HT-29 (cell line): ENCODE results near the gene COL23A1. TPM values are rescaled to one million over a fixed set of nuclear protein-coding genes. Genes with fewer than 3 reads are reported as not detected.

Experiments used
- DNase-seq: peaks from one replicate; pipeline ENCODE4 v3.0.0-alpha.2; 2015; ENCODE audit warnings: low spot score
- total RNA-seq: library from RNA; depleted of rRNA; stranded (reverse); fragments of >200 nt; shearing (Covaris generic); gene quantifications from 2 replicates; pipeline ENCODE4 v1.2.3, GENCODE V29; 2014

Gene COL23A1
- total RNA-seq, 1 experiment from 2014 or later, result not detected

DNA sequence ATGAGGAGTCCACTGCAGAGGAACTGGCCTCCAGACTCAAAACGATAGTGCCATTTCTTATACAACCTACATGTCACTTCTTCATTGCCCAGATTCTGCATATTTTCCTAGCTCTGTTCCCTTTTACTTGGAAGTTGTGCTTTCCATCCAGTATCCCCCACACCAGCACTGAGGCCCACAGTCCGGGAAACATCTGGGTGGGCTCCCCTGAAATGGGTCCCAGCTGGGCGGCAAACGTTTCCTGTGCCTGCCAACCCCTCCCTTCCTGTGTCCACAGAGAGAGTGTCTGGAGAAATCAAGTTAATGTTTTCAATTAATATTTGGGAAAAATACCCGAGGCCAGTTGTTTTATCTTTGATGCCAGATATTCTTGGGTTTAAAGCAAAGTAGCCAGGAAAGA, 111.8 kb downstream of the COL23A1 start:
- no peak for DNase-seq

DNA sequence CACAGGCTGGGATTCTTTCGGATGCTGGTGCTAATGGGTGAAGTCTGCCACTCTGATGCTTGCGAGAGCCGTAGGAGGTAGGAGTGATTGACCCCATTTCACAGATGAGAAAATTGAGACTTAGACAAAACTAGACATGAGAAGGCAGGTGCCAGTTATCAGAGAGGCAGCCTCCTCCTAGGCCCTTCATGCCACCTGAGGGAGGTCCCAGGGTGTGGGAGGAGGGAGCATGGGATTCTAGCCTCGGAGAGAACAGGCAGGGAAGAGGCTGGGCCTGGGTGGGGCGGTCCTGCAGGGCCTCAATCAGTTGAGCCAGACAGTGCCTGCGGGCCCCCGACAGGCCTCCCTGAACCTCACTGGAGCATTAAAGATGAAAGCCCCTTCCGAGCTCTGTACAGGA, 112.4 kb downstream of the COL23A1 start:
- DNase-seq, result no peak

- no peak for DNase-seq
These were observed 113.0 kb downstream of the COL23A1 start for GRCh38 chr5:178476972-178477754.

DNA sequence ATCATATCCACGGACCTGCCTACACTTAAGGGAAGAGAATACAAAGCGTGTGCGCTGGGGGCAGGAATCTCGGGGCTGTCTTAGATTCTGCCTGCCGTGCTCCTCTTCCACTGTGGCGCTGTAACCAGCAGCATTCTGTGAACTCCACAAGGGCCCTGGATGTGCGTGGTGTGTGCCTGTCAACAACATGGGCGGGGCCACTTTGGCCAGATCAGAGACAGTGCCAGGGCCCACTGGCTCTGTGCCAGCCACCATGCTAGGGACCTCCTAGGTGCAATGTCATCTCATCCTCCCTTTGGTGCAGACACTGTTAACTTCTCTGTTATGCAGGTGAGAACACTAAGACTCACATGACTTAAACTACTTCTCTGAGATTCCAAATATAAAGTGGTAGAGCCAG, 113.7 kb downstream of the COL23A1 start:
- no peak for DNase-seq

- DNase-seq, result no peak
These were observed 114.8 kb downstream of the COL23A1 start for GRCh38 chr5:178475422-178475821.

- DNase-seq, result no peak
These were observed 115.5 kb downstream of the COL23A1 start for GRCh38 chr5:178474562-178475184.

DNA sequence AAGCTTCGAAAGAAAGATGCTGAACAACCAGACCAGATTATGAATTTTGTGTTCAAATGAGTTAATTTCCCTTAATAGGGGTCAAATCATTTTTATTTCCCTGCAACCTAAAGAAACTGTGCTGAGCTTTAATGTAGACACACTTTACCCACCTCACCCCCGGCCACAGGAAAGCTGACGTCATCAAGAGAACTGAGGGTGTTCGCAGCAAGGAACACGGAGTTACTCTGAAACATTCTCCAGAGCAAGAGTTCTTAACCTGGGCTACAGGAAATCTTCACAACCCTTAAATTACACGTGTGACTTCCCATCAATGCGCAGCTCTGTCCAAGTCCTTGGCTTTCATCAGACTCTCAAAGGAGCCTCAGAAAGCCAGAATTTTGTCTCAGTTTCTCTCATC, 116.3 kb downstream of the COL23A1 start:
- no peak for DNase-seq

DNA sequence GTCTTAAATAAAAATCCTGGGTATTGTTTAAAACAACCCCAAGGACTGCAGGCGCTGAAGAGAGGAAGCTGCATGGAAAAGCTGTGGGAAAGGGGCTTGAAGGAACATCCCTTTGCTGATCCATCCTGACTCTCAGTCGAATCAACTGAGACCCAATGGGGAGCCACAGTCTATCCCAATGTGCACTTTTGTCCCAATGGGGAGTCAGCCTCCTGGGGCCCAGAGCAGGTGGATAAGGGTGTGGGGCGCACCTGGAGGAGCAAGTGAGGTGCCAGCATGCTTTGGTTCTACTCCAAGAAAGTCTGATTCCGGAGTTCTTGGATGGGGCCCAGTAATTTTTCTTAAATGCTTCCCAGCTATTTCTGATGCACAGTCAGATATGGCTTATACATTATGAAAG, 118.1 kb downstream of the COL23A1 start:
- DNase-seq, result no peak

GRCh38 chr5:178471711-178472110, 118.5 kb downstream of the COL23A1 start:
- no peak for DNase-seq

DNA sequence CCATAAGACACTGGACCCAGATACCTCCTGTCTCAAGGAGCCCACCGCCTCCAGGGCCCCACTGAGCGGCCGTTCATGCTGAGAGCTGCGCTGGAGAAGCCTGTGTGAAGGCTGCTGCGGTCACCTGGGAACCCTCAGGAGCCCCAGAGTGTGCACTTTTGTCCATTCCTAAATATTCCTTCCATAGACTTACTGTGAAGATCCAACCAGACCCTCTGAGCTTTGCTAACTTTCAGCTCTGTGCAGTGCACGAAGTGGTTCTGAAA, 119.5 kb downstream of the COL23A1 start:
- no peak for DNase-seq

DNA sequence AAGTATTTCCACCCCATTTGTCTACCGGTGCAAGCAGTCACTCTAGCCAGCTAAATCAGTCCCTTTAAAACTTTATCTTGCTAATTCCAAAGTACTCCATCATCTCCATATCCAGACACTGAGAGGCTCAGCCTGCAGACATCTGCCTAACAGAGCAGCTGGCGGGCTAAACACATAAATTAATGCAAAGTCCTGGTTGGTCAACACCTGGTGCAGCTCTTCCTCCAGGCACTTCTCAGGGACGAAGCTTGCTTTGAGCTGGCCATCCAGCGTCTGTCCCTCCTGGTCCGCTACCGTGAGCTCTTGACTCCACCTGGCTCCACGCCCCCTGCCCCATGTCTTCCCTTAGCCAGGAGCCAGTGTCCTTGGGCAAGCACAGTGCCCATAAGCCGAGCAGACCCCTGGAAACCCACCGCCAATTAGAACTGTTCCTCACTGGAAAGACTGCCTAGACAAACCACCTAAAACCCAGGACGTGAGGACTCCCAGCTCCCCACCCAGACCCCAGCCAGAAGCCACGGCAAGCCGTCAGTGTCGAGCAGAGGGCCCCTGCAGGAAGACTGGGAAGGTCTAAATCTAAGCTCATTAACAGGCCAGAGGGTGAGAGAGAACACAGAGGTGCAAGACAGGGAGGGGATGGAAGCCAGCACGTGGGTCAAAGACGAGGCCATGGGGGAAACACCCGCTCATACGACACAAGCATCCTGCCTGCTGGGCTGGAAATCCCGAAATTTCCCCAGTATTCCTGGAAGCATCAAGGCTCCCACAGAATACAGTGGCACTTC, 120.0 kb downstream of the COL23A1 start:
- no peak for DNase-seq

DNA sequence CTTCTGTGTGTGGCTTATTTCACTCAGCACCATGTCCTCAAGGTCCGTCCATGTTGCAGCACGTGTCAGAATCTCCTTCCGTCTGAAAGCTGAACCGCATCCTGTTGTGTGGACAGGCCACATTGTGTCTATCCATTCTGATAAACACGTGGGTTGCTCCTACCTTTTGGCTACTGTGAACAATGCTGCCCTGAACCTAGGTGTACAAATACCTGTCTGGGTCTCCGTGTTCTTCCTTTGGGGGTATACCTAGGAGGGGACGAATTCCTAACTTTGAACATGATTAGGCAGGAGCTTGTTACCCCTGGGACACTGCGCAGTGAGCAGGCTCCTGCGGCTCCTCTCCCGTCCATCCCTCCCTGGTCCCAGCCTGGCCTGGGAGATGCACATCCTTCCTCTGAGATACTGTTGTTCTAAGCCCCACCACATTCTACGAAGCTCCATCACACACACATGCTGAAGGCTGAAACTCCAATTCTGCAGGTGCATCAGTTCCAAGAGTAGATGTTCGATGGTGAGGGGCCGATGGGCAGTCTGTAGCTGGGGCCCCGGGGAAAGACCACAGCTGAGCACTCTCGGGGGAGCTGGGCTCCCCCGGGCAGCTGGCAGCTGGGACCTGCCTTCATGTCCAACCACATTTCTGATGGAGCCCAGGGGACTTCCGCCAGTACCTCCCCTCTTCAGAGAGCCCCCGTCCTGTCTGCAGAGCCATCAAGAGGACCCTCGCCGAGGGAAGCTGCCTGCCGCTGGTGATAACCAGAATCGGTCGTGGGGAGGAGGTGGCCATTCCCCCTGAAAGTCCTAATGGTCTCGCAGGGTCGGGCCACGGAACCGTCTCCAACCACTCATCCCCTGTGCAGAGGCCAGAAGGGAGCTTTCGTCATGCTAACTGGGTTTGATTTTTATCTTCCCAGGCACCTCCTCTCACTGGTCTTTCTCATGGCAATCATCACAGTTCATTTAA, 120.9 kb downstream of the COL23A1 start:
- DNase-seq, result no peak

GRCh38 chr5:178468196-178468685, 122.0 kb downstream of the COL23A1 start:
- DNase-seq, result no peak

GRCh38 chr5:178467568-178468195, 122.5 kb downstream of the COL23A1 start:
- no peak for DNase-seq

- DNase-seq, result no peak
These were observed 123.0 kb downstream of the COL23A1 start for GRCh38 chr5:178467205-178467567.

DNA sequence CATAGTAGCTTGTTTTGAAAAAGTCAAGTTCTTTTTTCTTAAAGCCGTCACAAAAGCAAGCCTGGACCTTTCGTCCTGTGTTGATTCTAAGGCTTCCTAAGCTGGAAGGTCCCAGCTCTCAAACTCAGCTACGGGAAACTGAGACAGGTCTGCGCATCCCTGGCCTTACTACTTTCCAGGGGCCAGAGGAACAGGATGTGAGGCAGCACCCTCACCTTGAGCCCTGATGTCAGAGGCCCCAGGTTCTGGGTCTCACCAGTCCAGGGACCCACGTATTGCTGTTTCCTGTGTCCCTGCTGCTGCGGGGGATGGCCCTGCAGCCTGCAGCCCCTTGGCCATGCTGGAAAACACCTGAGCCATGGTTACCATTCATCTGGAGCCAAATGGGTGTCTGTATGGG, 123.9 kb downstream of the COL23A1 start:
- no peak for DNase-seq

- DNase-seq, result no peak
These were observed 124.3 kb downstream of the COL23A1 start for GRCh38 chr5:178465861-178466288.

DNA sequence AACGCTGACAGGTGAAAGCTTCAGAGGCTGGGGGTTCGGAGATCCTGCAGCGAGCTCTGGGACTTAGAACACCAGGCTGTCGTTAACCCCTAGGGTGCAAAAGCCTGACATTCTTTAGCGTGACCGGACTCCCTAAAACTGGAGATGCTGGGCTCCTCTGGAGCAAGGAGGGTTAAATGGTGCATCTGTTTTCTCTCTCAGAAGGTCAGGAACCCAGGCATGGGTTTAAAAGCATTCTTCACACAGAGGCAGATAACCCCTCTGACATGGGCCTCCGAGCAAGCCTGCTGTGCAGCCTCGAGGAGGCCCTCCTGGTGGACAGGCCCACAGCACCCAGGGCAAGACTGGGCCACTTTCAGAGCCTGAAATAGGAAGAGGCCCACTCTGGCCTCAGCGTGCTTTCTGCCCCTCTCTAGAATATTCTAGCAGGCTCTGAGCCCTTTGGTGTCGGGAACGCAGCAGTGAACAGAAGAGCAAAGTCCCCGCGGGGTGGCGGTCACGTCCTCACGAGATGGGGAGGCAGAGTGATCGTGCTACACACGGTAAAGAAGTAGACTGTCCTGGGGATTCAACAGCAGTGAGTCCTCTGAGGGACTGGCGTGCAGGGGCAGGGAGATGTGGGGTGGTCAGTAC, 124.8 kb downstream of the COL23A1 start:
- no peak for DNase-seq

- no peak for DNase-seq
These were observed 125.7 kb downstream of the COL23A1 start for GRCh38 chr5:178464431-178465048.
